GM21447 (cell line): ENCODE measurements around the gene TMEM18.
"Not testable (repeated sequence)": the region's sequence is repeated elsewhere in the genome, so short reads cannot be mapped to it uniquely, and the experiment has no call there.

Experiments
- ATAC-seq: cut with Tn5 transposase; IDR thresholded peaks from one replicate; pipeline ENCODE4 v1.9.1; 2021; ENCODE audit not compliant: unreplicated experiment

TMEM18 gene

DNA sequence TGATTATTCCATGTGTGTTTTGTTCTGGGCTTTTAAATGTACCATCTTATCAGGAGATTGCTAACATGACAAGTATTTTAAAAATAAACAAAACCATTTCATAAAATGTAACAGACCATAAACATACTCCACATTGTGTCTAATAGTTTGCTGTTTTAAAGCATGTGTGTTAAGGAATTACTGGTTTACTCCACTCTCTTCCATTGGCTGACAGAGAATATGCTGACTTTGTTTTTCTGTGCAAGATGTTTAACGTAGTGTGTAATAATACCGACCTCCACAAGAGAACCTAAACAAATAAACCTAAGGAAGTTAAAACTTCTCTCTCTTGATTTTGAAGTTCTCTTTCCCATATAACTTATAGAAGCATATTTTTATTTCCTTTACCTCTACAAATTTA, 17.0 kb upstream of the TMEM18 start:
- no peak for ATAC-seq

GRCh38 chr2:693606-694005, 16.4 kb upstream of the TMEM18 start:
- no peak for ATAC-seq

- ATAC-seq: no peak
These were observed 15.6 kb upstream of the TMEM18 start for GRCh38 chr2:692767-693166.

DNA sequence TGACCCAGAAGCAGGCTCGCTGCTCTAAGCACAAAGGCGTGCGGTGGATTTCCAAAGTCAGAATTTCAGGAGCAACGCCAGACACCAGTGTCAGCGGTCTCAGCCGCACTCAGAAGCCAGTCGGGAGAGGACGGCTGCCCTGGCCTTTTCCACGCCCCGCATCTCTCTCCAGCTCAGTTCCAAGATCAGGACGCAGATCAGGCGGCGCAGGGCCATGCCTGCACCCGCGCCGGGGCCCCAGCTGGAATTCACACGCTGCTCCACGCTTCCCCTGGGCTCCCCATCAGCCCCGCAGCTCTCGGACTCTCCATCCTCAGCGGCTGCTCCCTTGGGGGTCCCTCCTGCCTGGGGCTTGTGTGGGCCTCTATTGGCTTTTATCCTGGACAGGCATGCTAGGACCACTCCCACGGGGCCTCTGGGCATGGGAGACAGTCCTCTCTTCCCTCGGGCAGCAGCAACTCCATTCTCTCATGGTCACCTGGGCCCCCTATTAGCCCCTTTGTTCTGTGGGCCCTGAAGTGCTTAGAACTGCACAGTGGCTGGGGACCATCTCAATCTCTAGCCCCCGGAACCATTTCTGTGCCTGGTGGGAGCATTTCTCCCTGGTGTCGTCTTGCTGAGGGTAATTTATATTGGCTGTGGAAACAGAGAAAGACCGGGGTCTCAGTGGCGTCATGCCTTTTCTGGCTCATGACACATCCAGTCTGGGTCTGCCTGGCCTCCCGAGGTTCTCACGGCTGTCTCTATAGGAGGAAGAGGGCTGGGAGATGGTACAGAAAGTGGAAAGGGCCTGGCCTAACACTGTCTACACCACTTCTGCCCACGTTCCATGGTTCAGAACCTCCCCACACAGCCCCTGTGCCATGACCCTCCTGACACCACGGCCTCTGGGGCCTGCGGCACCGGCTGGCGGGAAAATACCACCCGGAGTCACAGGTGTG, 14.9 kb upstream of the TMEM18 start:
- no peak for ATAC-seq

- ATAC-seq: no peak
These were observed 13.6 kb upstream of the TMEM18 start for GRCh38 chr2:690799-691198.

- no peak for ATAC-seq
These were observed 12.8 kb upstream of the TMEM18 start for GRCh38 chr2:689877-690510.

- ATAC-seq: no peak
These were observed 12.0 kb upstream of the TMEM18 start for GRCh38 chr2:689237-689636.

DNA sequence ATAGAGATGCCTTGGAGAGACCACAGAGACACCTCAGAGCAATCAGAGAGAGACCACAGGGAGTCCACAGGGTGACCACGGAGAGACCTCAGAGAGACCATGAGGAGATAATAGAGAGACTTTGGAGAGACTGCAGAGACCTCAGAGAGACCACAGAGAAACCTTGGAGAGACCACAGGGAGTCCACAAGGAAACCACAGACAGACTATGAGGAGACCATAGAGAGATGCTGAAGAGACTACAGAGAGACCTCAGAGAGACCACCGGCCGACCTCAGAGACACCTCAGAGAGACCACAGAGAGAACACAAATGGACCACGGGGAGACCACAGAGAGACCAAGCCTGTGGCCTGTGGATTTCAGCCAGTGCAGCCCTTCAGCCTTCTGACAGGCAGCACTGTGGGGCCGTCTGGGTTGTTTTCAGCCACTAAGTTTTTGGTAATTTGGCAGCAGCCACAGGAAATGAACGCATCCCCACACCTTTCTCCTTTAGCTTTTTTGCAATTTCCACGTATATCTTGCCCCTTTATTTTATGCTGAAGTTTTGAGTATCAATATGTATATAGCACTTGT, 11.4 kb upstream of the TMEM18 start:
- no peak for ATAC-seq

DNA sequence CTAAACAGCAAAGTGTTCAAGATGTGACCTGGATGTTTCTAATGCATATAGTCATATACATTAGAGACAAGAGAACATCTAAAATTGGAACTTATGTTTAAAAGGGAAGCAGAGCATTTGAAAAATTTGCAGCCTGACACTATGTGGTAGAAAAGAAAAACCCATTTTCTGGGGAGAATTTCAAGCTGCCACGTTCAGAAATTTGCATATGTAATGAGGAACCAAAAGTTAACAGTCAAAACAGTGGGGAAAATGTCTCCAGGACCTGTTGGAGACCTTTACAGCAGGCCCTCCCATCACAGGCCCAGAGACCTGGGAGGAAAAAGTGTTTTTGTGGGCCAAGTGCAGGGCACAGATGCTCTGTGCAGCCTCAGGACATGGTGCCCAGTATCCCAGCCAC, 8.2 kb upstream of the TMEM18 start:
- ATAC-seq: no peak

- ATAC-seq: not testable (repeated sequence)
These were observed 7.7 kb upstream of the TMEM18 start for GRCh38 chr2:684913-685312.

GRCh38 chr2:682226-682625, 5.0 kb upstream of the TMEM18 start:
- ATAC-seq: no peak

DNA sequence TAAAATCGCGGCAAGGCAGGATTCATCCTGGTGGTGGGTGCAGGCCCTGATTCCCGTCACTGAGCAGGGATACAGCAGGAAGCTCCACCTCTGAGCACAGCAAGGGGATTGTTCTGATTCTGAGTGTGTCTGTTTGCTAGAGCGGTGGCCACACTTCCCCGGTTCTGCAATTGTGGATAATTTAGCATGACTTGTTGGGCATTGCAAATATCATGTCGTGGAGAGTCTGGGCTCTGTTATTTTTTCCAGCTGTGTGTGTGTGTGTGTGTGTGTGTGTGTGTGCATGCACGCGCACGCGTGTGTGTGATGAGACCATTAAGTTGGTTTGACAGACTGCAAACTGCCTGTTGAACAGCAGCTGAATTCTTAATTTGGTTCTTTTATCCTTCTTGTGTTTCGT, 4.1 kb upstream of the TMEM18 start:
- no peak for ATAC-seq

- no peak for ATAC-seq
These were observed 3.3 kb upstream of the TMEM18 start for GRCh38 chr2:680496-680895.

DNA sequence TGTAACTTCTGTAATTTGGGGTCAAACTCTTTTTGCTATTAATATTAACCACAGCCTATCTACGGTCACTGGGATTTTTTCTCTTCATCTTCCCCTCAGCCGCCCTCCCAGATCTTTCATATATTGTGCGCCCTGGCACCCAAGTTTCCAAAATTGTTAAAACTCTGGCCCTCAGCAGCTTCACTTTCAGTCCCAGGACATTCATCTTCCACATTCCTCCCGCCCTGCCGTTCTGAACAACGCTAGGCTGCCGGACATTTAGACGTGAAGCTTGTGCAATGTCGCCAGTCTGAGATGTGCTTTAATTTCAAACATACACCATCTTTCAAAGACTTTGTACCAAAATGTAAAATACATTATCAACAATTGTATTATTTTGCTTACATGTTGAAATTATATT, 1.8 kb upstream of the TMEM18 start:
- no peak for ATAC-seq

GRCh38 chr2:677959-678550, 849 bp upstream of the TMEM18 start:
- ATAC-seq: no peak

DNA sequence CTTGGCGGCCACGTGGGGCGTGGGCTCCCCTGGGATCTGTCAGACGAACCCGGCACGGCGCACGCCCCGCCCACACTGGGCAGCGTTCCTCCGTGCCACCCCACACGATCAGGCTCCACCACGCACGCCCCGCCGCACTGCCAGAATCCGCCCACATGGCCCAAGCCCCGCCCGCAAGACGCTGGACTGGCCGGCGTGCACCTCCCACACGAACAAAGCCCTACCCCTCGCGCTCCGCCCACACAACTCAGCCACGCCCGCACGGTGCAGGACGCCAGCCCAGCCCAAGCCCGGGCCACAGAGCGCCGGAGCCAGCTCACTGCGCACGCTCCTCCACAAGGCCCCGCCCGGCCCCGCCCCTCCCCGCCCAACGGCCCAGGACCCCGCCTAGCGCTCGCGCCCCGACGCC, 555 bp downstream of the TMEM18 start:
- peak; percentile 80 for ATAC-seq

- ATAC-seq: peak; percentile 19
These were observed 1.1 kb downstream of the TMEM18 start for GRCh38 chr2:675982-676646.

DNA sequence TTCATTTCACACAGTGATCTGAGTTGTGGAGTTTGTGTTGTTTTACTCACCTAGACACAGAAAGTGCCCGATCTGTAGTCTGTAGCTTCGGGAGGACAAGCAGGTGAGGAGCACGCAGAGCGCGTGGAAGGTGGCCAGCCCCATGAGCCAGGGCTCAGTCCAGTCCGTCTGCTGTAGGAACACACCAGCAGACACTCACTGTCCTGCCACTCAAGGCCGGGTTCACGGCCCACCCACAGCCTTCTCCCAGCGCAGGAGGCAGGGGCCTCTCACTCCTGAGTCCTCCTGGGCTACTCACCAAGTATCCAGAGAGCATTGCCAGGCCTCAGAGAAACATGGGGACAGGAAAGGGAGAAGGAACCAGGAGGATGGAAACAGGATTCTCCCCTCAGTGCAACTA, 1.7 kb downstream of the TMEM18 start:
- ATAC-seq: no peak

- no peak for ATAC-seq
These were observed 2.2 kb downstream of the TMEM18 start for GRCh38 chr2:675051-675450.

GRCh38 chr2:674321-674985, 2.8 kb downstream of the TMEM18 start:
- no peak for ATAC-seq
